GM19395 (cell line): ENCODE measurements around the gene WDR74.
"Not testable (repeated sequence)": the region's sequence is repeated elsewhere in the genome, so short reads cannot be mapped to it uniquely, and the experiment has no call there.

Experiments used
- ATAC-seq: cut with Tn5 transposase; IDR thresholded peaks from one replicate; pipeline ENCODE4 v1.9.1; 2021; ENCODE audit warnings: mild to moderate bottlenecking, moderate library complexity; ENCODE audit not compliant: unreplicated experiment

WDR74 gene

GRCh38 chr11:62860835-62861563, 21.6 kb upstream of the WDR74 start:
- no peak for ATAC-seq

DNA sequence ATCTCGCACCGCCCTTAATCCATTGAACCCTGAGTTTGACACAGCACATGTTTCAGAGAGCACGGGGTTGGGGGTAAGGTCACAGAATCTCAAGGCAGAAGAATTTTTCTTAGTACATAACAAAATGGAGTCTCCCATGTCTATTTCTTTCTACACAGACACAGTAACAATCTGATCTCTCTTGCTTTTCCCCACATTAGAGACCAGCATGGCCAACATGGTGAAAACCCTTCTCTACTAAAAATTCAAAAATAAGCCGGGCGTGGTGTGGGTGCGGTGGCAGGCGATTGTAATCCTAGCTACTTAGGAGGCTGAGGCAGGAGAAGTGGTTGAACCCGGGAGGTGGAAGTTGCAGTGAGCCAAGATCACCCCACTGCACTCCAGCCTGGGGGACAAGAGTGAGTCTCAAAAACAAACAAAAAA, 19.9 kb upstream of the WDR74 start:
- ATAC-seq: not testable (repeated sequence)

DNA sequence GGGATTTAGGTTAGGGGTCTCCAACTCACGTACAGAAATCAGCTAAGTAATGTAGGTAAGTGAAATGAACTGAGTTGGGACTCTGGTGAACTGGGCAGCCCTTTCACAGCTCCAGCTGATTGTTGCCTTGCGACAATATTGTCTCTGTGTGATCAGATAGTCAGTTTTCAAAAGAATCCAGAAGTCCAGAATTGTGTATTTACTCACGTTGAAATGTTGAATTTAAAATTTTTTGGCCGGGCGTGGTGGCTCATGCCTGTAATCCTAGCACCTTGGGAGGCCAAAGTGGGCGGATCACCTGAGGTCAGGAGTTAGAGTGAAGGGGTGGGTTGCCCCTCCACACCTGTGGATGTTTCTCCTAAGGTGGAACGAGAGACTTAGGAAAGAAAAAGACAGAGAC, 18.8 kb upstream of the WDR74 start:
- ATAC-seq: no peak

GRCh38 chr11:62857541-62857982, 18.2 kb upstream of the WDR74 start:
- no peak for ATAC-seq

DNA sequence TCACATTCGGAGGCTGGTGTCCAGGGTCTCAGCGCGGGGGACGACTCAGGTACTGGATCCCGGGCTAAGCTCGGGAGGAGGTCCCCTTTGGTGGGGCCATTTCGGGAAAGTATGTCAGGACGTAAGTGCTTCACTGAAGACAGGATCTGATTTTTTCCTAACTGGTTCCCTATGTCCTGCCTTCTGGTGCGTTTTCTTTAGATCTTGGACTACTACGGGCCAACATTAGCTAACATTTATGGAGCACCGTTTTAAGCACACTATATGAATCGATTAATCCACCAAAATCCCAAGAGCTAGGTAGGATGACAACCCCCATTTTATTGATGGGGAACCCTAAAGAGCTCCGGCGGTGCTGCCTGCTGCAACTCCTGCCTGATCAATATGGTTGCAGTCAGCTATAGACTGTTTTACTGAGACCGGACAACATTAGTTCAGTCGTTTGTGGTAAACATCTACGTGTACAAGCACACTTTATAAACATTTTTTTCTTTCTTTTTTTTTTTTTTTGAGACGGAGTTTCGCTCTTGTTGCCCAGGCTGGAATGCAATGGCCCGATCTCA, 17.0 kb upstream of the WDR74 start:
- ATAC-seq: no peak

DNA sequence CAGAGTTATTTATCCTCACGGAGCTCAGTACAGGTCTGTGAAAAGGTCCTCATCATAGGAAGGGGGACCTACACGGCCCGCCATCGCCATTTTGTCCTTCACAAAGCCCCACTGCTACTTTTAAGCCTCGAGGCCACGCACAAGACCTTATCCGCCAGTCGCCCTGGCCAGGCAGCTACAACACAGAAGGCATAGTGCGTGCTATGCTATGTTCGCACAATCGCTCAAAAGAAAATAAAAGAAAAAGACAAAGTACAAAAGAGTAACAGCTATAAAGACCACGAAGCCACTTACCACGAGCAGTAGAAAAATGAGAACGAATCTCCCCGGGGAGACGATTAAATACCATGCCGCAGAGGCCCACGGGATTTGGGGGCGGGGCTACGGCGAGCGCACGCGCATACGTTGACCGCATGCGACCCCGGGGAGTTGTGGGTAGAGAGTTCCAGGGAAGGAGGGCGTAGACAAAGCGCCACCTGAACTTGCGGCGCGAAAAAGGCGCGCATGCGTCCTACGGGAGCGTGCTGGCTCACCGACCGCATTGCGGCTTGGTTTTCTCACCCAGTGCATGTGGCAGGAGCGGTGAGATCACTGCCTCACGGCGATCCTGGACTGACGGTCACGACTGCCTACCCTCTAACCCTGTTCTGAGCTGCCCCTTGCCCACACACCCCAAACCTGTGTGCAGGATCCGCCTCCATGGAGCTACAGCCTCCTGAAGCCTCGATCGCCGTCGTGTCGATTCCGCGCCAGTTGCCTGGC, 16.4 kb upstream of the WDR74 start:
- peak; percentile 86 for ATAC-seq

GRCh38 chr11:62854825-62855570, 15.6 kb upstream of the WDR74 start:
- no peak for ATAC-seq

DNA sequence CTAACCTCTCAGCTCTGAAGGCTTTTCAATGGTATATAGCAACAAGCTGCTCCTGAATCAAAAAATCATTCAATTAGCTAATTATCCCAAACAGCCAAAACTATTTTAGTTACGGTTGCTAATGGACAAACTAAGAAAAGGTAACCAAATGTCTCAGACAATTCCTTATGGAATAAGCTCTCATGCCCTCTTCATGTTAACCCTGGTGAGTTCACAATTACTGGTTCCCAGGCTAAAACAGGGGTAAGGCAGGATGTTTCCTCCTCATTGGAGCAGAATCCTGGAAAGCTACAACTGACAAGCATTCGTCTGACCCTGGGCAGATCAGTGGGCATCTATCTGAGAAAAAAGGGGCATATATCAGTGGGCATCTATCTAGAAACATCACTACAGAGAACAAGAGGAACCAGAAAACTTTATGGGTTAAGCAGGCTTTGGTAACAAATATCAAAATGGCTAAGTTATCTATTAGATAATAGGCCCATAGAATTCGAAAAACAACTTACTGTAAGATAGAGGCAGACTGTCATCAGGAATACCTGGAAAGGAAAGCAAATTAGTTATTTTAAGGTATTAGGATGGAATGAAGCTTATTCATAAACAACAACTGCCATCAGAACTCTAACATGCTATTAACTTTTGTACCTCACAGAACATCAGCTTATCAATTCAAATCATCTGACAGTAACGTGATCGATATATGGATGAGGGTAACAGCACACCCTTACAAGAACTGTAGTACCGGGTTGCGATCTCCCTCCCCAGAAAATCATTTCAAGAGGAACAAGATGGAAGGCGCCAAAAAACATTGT, 14.8 kb upstream of the WDR74 start:
- no peak for ATAC-seq

DNA sequence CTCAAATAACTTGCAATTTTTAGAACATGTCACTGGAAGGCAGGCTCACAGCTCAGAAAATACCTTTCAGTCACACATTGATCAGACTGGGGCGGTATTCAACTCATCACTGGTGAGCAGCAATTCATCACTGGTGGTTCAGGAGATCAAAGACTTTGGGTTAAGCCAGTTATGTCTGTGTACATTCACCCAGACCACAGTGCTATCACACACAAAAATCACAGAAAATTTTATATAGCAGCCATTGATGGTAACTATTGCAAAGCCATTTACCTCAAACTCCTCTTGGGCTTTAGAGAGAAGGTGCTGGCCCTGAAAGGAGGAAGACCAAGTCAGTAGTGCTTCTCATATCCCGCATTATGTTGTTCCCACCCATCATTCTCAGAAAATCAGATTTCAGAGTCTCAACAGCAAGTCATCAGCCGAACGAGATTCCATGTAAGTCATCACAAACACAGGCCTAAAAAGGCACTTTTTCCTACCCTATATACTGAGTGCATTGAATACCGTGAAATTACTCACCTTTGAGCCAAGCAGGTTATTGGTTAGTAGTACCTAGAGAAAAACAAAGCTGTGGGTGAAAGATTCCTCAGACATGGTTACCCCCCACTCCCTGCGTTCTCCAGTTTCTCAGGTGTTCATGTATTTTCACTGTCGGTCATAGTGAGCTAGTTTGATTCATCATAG, 14.0 kb upstream of the WDR74 start:
- ATAC-seq: no peak

DNA sequence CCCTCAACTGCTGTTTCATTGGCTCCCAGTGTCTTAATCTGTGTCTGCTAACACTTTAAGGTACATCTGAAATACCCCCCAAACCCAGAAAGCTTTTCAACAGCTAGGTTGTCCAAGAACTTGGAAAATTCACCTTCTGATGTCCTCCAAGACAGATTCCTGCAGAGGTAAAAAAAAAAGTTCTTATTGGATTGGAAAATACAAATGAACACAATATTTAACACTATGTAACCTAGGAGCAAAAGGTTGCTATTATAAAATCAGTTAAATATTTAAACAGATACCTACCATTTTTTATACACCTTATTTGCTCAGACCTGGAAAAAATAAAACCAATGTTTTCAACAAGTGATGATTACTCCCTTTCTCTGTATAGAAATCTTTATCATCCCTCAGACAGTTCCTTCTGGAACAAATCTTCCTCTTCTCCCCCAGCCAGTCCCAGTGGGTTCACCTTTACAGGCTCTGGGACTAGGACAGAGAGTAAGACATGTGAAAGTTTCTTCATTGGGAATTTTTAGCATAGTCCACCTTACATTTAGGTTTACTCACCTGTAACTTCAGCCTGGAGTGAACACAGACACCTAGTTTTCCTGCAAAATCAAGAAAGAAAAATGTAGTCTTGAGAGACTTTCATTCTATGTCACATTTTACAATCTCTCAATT, 13.3 kb upstream of the WDR74 start:
- no peak for ATAC-seq

DNA sequence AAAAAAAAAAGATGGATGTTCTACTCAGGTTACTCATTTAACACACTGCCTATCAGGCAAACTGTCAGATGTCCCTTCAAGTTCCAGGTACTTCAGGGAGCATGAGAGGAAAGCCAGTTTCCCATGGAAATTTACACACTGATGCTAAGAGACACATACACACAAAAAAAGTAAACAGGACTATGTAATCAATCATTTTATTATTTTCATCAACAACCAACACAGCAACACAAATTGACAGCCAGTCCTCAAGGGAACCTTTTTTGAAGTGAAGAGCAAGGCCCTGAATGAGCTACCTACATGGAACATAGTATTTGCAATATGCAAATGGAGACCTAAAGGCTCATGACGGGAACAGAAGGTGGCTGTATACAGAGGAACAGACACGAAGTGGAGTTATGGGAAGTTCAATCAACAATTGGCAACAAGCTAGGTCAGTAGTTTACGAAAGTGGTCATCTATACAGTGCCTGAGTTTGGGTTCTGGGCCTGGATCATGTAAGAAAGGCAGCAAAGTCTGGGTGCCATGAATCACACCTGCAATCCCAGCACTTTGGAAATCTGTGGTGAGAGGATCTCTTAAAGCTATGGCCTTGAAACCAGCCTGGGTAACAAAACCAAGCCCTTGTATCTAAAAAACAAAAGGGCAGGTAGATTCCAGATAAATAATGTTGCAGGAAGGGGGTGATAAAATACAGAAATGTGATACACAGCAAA, 12.6 kb upstream of the WDR74 start:
- ATAC-seq: no peak

DNA sequence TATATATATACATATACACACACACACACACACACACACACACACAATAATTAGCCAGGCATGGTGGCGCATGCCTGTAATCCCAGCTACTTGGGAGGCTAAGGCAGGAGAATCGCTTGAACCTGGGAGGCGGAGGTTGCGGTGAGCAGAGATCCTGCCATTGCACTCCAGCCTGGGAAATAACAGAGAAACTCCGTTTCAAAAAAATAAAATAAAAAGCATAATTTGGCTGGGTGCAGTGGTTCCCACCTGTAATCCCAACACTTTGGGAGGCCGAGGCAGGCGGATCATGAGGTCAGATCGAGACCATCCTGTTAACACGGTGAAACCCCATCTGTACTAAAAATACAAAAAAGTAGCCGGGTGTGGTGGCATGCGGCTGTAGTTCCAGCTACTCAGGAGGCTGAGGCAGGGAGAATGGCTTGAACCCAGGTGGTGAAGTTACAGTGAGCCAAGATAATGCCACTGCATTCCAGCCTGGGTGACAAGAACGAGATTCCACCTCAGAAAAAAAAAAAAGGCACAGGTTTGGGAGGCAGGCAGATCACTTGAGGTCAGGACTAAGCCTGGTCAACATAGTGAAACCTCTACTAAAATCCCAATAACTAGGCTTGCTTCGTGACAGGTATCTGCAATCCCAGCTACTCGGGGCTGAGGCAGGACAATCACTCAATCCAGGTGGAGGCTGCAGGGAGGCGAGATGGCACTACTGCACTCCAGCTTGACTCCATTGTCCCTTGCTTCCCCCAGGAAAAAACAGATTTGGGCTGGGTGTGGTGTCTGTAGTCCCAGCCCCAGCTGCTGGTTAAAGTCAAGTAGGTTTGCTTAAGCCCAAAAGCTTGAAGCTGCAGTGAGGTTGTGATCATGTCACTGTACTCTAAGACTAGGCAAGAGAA, 11.8 kb upstream of the WDR74 start:
- ATAC-seq: no peak

DNA sequence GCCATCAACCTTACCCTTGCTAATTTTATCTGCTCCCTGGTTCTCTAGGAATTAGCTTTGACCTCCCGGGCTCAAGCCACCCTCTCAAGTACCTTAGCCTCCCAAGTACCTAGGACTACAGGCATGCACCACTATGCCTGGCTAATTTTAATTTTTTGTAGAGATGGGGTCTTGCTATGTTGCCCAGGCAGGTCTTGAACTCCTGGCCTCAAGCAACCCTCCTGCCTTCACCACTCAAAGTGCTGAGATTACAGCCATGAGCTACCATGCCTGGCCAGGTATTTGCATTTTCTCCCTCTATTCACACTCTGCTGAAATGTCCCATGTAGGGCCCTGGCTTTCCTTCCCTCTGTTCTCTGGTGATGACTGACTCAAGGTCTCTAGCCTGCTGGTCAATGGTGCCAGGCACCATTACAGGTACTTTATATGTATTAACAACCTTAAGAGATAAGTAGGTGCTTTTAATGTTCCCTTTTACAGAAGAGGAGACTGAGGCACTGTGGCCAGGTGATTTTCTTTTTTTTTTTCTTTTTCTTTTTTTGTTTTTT, 8.5 kb upstream of the WDR74 start:
- ATAC-seq: no peak

DNA sequence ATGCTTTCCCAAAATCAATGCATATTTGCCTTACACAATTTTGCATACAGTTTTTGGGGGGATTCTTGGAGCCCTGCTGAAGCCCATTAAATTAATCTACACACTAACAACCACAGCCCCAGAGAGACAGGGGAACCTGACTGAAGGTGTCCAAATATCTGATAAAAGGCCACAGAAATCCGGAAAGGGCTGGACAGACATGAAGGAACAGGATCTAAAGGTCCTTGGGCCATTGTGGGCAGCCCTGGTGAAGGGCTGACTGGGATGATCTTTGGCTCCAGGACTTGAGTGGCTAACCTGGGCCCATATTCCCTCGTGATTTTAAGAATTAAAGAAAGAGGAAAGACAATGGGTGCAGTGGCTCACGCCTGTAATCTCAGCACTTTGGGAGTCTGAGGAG, 6.8 kb upstream of the WDR74 start:
- no peak for ATAC-seq

DNA sequence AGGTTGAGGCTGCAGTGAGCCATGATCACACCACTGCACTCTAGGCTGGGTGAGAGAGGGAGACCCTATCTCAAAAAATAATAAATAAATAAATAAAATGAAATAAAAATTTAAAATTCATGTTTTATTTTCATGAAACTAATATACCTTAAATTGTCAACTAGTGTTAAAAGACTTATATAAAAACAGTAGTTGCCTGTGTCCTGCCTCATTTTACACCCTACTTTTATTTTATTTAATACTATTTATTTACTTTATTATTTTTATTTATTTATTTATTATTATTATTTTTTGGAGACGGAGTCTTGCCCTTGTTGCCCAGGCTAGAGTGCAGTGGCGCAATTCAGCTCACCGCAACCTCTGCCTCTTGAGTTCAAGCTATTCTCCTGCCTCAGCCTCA, 4.8 kb upstream of the WDR74 start:
- no peak for ATAC-seq

GRCh38 chr11:62843466-62843865, 4.1 kb upstream of the WDR74 start:
- ATAC-seq: no peak

DNA sequence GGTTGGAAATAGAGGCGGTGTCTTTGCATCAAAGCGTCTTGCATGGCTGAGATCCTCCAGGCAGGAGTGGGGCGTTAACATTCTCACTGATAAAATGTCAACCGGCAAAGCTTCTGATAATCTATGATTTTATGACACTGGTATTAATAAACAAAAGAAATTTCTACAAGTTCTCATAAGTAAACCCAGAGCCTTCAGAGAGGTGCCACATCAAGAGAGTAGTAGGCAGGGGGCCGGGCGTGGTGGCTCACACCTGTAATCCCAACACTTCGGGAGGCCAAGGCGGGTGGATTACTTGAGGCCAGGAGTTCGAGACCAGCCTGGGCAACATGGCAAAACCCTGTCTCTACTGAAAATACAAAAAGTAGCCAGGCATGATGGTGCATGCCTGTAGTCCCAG, 3.5 kb upstream of the WDR74 start:
- ATAC-seq: not testable (repeated sequence)
